ENCODE results near the gene TRAPPC1.

TRAPPC1 gene

GRCh38 chr17:7943291-7943690 is 11.5 kb upstream of the TRAPPC1 start:
- DNase-seq (ENCODE audit: extremely low read depth in 1 of 2, low read depth in 1 of 2): no peak

- DNase-seq (ENCODE audit: extremely low read depth in 1 of 2, low read depth in 1 of 2): no peak
Measured at GRCh38 chr17:7940743-7941142, 9.0 kb upstream of the TRAPPC1 start.

- no peak for DNase-seq (ENCODE audit: extremely low read depth in 1 of 2, low read depth in 1 of 2)
Measured at GRCh38 chr17:7940034-7940433, 8.3 kb upstream of the TRAPPC1 start.

GRCh38 chr17:7935859-7936258 is 4.1 kb upstream of the TRAPPC1 start:
- DNase-seq (ENCODE audit: extremely low read depth in 1 of 2, low read depth in 1 of 2): no peak

- no peak for DNase-seq (ENCODE audit: extremely low read depth in 1 of 2, low read depth in 1 of 2)
Measured at GRCh38 chr17:7932949-7933348, 1.2 kb upstream of the TRAPPC1 start.

DNA sequence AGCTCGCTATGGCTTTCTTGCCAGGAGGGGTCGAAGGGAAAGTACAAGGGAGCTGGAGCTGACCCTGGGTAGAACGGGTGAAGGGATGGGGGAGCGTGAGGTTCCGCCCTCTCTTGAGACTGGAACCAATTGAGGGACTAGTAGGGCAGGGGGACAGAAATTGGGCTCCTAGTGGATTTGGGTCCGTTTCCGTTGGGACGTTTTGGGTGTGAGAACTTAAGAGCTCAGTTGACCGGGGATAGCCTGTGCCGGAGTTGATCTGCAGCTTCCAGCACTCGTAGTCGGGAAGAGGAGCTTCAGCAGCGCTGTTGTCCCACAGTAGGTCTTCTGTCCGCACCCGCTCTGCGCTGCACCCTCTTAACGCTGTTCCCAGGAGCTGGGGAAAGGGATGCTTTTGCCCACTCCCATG is 741 bp upstream of the TRAPPC1 start:
- DNase-seq (ENCODE audit: extremely low read depth in 1 of 2, low read depth in 1 of 2): no peak

DNA sequence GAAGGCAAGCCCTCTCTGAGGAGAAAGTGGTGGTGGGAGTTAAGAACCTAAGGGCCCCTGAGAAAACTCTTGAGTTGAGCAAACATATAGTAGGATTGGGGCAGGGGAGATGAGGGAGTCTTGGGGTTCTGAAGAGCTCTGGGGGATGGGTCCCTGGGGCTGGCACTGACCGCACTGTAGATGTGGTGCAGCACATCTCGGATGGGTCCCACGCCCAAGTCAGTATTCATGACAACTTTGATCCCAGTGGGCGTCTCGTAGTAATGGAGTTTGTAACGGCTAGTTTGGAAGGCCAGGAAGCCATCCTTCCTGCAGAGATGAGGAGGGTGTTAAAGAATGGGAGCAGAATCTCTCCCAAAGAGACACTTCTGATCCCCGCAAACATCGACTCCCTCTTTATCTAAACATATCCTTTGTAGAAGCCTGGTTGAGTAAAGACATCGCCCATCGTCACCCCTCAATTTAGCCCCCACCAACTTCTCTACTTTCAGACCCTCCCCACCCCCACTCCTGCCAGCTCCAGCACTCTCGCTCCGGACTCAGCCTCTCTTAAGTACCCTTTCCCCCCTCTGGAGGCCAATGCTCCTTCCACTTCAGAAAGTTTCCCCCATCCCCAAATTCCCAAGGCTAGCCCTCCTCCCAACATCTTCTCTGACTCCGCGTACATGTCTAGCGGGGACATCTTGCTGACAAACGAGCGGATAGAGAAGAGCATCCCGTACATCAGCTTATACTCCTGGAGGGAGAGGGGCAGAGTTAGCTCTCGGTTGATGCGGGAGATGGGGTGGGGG is 710 bp downstream of the TRAPPC1 start:
- DNase-seq (ENCODE audit: extremely low read depth in 1 of 2, low read depth in 1 of 2): no peak

GRCh38 chr17:7929158-7930023 is 2.4 kb downstream of the TRAPPC1 start, which contains the start of gene KCNAB3:
Gene KCNAB3 (minus strand): TSS chr17:7929856. CDS start chr17:7929435, 421 bp downstream.
- no peak for DNase-seq (ENCODE audit: extremely low read depth in 1 of 2, low read depth in 1 of 2)

- DNase-seq (ENCODE audit: extremely low read depth in 1 of 2, low read depth in 1 of 2): no peak
Measured at GRCh38 chr17:7927596-7927995, 4.2 kb downstream of the TRAPPC1 start.

DNA sequence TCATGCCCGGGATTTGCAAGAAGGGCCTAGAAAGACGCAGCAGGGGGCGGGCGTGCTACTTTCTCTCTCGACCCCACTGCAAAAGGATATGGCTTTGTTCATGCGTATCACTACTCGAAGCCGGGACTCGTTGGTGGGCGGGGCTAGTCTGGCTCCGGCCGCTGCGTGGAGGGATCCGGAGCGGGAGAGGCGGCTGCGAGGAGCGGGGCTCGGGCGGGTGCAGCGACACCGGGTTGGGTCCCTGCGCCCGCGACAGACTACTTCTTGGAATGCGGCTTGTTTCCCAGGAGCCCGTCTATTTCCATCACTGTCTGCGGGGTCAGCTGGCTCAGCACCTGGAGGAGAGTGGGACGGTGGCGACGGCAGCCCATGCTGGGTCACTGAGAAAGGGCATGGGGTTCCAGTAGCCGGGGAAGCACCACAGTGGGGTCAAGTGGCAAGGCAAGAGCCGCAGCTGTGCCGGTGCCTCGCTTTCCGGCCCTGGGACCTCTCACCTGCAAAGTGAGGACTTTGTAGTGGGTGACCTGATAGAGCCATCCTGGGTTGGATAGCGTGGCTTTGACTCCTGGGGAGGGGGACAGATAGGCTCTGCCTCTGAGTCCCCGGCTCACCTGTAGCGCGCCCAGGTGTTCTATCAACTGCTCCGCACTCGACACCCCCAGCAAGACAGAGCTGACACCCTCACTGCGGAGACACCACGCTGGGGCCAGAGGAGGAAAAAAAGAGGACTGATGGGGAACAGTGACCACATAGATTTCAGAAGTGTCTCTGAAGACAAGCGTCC is 8.7 kb downstream of the TRAPPC1 start:
- peak; percentile 51 to 74 for DNase-seq (ENCODE audit: extremely low read depth in 1 of 2, low read depth in 1 of 2)

DNA sequence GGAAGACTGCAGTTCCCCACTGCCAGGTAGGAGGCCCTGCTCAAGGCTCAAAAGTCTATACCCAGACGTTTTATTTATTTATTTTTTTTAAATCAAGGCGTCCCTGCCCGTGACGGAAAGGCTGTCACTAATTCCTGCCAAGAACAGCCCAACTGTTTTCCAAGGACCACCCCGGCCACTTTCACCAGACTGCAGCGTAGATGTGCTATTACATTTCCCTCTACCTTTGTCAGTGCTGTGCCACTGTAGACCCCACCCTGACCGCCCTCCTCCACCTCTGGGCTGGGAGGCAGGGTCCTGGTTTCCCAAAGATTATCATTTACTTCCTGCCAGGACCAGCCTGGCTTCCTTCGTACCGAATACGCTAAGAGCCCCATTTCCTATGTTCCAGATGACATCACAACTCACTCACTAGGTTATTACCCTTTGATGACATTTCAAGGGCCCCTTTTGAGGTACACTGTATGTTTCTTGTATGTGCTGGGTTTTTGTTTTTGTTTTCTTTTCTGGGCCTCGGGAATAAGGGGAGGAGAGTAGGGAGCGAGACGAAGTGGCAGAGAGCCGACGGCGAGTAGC is 9.4 kb downstream of the TRAPPC1 start:
- DNase-seq (ENCODE audit: extremely low read depth in 1 of 2, low read depth in 1 of 2): no peak

DNA sequence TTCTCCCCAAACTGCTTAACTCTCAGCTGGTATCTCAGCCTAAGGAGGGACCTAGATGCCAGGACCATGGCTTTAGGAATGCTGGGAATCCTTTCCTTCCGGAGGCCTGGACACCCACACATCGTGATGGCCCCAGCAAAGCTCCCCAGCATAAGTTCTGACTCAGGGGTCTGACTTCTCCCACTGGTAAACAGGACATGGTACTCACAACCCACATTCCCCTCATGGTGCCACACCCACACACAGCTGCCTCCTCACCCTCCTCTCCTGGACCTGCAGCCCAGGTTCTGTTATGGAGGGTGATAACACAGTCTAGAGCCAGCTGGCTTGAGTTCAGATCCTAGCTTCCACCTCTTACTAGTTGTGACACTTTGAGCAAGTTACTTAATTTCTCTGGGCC is 14.9 kb downstream of the TRAPPC1 start:
- DNase-seq (ENCODE audit: extremely low read depth in 1 of 2, low read depth in 1 of 2): no peak

GRCh38 chr17:7916385-7916682 is 15.4 kb downstream of the TRAPPC1 start:
- DNase-seq (ENCODE audit: extremely low read depth in 1 of 2, low read depth in 1 of 2): no peak

DNA sequence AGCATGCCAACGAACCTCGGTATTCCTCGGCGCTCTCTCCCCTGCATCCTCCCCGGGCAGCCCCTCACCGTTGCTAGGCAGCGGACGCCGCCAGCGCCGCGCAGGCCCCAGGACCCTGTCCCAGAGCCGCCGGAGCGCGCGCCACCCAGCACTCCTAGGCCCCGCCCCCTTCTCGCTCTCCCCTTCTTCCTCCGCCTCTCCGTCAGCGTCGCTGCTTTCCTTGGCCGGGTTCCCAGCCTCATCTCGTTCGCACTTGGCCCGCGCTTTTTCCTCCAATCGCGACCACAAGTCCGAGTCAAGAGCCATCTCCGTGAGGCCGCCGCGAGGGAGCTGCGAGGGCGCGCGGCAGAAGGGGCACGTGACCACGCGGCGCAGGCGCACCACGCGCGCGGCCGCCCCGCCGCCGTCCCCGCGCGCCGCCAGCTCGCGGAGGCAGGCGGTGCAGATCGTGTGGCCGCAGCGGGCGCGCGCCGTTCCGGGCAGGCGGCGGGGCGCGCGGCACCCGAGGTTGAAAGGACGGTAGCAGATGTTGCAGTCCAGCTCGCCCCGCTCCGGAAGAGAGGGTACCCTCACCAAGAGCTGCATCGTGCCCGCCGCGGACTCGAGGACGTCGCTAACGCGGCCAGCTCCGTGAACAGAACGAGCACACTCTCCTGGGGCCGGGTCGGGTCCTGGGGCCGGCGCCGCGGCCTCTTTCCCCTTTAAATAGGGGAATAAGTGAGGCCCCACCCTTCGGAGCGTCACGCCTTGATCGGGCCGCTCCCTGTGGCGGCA is 15.9 kb downstream of the TRAPPC1 start, which contains the start of gene RNF227:
Gene RNF227, minus strand, starts transcription at position 679 of the 774 bp plus-strand sequence. Its CDS starts 94 bp downstream, at position 585.
- DNase-seq (ENCODE audit: extremely low read depth in 1 of 2, low read depth in 1 of 2): peak; percentile 56 to 63

GRCh38 chr17:7915179-7915610 is 16.6 kb downstream of the TRAPPC1 start:
- no peak for DNase-seq (ENCODE audit: extremely low read depth in 1 of 2, low read depth in 1 of 2)

GRCh38 chr17:7912927-7913524 is 18.7 kb downstream of the TRAPPC1 start:
- DNase-seq (ENCODE audit: extremely low read depth in 1 of 2, low read depth in 1 of 2): no peak

GRCh38 chr17:7911116-7911515 is 20.6 kb downstream of the TRAPPC1 start:
- DNase-seq (ENCODE audit: extremely low read depth in 1 of 2, low read depth in 1 of 2): no peak

GRCh38 chr17:7910711-7911110 is 21.0 kb downstream of the TRAPPC1 start:
- no peak for DNase-seq (ENCODE audit: extremely low read depth in 1 of 2, low read depth in 1 of 2)

- no peak for DNase-seq (ENCODE audit: extremely low read depth in 1 of 2, low read depth in 1 of 2)
Measured at GRCh38 chr17:7910281-7910680, 21.5 kb downstream of the TRAPPC1 start.

DNA sequence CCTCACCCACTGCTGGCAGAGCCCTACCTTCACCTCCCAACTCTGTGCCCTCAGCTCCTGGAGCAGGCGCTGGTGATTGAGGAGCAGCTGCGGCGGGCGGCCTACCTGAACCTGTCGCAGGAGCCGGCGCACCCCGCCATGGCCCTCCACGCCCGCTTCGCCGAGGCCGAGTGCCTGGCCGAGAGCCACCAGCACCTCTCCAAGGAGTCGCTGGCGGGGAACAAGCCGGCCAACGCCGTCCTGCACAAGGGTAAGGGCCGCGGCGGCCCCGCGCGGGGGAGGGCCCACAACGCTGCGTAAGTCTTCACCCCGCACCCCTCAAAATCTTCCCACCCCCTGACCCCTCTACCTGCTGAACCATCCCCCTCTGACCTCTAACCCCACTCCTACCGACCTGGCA is 22.7 kb downstream of the TRAPPC1 start:
- DNase-seq (ENCODE audit: extremely low read depth in 1 of 2, low read depth in 1 of 2): no peak

Data from activated CD8-positive, alpha-beta memory T cell treated with anti-CD3 and anti-CD28 coated beads for 1 hour (primary cell).